HEK293T (cell line): ENCODE measurements around the gene SLC16A4.

Source experiments
- BHLHE40 ChIP-seq: fragments of 450-650 bp; IDR thresholded peaks from 2 replicates; pipeline ENCODE4 v1.6.1; 2016; ENCODE audit warnings: mild to moderate bottlenecking, moderate library complexity, borderline replicate concordance
- FOXA1 ChIP-seq: fragments of 450-650 bp; IDR thresholded peaks from 2 replicates; pipeline ENCODE4 v1.6.1; 2016; ENCODE audit warnings: mild to moderate bottlenecking
- L3MBTL2 ChIP-seq: fragments of 450-650 bp; conservative IDR thresholded peaks from 2 replicates; pipeline ENCODE4 v1.6.1; 2016; ENCODE audit warnings: mild to moderate bottlenecking
- NFRKB ChIP-seq: fragments of 450-650 bp; IDR thresholded peaks from 2 replicates; pipeline ENCODE4 v1.6.1; 2016; ENCODE audit warnings: mild to moderate bottlenecking, moderate library complexity
- PKNOX1 ChIP-seq: fragments of 450-650 bp; IDR thresholded peaks from 2 replicates; pipeline ENCODE4 v1.6.1; 2016
- SP1 ChIP-seq: fragments of 450-650 bp; IDR thresholded peaks from 2 replicates; pipeline ENCODE4 v1.6.1; 2017
- TARDBP ChIP-seq: fragments of 450-650 bp; IDR thresholded peaks from 2 replicates; pipeline ENCODE4 v1.6.1; 2016
- ZNF384 ChIP-seq: fragments of 450-650 bp; IDR thresholded peaks from 2 replicates; pipeline ENCODE4 v1.6.1; 2016

- TF ChIP-seq PKNOX1 (no peak), BHLHE40 (no peak), ZNF384 (no peak), TARDBP (no peak), SP1 (no peak), NFRKB (no peak), FOXA1 (no peak), L3MBTL2 (no peak)
Observed at GRCh38 chr1:110360431-110360830, 30.4 kb downstream of the SLC16A4 start.
